OCI-LY7 (cell line): Measurements from ENCODE around the gene NCOA3.

Source experiments
- EZH2phosphoT487 ChIP-seq: fragments of 200-600 bp; sonication (generic); IDR thresholded peaks from 2 replicates; pipeline ENCODE4 v1.6.1; 2018; ENCODE audit warnings: low read depth, borderline replicate concordance, mild to moderate bottlenecking, mixed run types, antibody characterized with exemption, low read length, moderate library complexity, mixed read lengths
- TF ChIP-seq, protein P1 (sequence below): fragments of 200-600 bp; sonication (generic); conservative IDR thresholded peaks from 2 replicates; pipeline ENCODE4 v1.5.1; 2014; ENCODE audit warnings: mild to moderate bottlenecking, antibody characterized with exemption, low read length, moderate library complexity, mixed read lengths

DNA sequence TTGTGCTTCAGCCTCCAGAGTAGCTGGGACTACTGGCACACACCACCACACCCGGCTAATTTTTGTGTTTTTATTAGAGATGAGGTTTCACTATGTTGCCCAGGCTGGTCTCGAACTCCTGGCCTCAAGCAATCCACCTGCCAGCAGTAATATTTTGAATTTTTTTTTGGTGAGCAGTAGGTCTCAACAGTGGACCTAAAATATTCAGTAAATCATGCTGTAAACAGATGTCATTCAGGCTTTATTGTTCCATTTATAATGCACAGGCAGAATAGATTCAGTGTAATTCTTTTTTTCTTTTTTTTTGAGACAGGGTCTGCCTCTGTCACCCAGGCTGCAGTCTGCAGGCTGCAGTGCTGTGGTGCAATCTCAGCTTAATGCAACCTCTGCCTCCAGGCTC lies 69.7 kb downstream of the NCOA3 start:
- TF ChIP-seq, protein P1, sequence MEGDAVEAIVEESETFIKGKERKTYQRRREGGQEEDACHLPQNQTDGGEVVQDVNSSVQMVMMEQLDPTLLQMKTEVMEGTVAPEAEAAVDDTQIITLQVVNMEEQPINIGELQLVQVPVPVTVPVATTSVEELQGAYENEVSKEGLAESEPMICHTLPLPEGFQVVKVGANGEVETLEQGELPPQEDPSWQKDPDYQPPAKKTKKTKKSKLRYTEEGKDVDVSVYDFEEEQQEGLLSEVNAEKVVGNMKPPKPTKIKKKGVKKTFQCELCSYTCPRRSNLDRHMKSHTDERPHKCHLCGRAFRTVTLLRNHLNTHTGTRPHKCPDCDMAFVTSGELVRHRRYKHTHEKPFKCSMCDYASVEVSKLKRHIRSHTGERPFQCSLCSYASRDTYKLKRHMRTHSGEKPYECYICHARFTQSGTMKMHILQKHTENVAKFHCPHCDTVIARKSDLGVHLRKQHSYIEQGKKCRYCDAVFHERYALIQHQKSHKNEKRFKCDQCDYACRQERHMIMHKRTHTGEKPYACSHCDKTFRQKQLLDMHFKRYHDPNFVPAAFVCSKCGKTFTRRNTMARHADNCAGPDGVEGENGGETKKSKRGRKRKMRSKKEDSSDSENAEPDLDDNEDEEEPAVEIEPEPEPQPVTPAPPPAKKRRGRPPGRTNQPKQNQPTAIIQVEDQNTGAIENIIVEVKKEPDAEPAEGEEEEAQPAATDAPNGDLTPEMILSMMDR, result no peak
- no peak for TF ChIP-seq EZH2phosphoT487
